ENCODE results near the gene ADAM12.

Gene ADAM12

DNA sequence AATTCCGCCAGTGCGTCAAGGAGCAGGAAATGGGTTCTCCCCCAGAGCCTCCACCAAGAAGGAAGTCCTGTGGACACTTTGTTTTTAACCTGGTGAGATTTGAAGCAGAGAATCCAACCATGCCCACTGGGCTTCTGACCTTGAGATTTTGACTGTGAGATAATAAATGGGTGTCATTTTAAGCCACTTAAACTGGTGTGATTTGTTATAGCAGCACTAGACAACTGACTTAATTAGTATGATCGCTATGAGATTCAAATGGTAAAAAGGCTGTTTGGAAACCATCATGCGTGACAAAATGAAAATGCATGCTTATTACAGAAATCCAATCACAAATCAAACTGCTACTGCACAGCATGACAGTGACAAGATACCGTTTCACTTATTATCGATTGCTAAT lies 98.0 kb downstream of the ADAM12 start:
- TF ChIP-seq, protein P1, sequence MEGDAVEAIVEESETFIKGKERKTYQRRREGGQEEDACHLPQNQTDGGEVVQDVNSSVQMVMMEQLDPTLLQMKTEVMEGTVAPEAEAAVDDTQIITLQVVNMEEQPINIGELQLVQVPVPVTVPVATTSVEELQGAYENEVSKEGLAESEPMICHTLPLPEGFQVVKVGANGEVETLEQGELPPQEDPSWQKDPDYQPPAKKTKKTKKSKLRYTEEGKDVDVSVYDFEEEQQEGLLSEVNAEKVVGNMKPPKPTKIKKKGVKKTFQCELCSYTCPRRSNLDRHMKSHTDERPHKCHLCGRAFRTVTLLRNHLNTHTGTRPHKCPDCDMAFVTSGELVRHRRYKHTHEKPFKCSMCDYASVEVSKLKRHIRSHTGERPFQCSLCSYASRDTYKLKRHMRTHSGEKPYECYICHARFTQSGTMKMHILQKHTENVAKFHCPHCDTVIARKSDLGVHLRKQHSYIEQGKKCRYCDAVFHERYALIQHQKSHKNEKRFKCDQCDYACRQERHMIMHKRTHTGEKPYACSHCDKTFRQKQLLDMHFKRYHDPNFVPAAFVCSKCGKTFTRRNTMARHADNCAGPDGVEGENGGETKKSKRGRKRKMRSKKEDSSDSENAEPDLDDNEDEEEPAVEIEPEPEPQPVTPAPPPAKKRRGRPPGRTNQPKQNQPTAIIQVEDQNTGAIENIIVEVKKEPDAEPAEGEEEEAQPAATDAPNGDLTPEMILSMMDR (IDR thresholded peaks at IDR 0.05; ENCODE audit: extremely low read depth, missing control alignments) = no peak
- no peak for DNase-seq (ENCODE audit: low spot score)

DNA sequence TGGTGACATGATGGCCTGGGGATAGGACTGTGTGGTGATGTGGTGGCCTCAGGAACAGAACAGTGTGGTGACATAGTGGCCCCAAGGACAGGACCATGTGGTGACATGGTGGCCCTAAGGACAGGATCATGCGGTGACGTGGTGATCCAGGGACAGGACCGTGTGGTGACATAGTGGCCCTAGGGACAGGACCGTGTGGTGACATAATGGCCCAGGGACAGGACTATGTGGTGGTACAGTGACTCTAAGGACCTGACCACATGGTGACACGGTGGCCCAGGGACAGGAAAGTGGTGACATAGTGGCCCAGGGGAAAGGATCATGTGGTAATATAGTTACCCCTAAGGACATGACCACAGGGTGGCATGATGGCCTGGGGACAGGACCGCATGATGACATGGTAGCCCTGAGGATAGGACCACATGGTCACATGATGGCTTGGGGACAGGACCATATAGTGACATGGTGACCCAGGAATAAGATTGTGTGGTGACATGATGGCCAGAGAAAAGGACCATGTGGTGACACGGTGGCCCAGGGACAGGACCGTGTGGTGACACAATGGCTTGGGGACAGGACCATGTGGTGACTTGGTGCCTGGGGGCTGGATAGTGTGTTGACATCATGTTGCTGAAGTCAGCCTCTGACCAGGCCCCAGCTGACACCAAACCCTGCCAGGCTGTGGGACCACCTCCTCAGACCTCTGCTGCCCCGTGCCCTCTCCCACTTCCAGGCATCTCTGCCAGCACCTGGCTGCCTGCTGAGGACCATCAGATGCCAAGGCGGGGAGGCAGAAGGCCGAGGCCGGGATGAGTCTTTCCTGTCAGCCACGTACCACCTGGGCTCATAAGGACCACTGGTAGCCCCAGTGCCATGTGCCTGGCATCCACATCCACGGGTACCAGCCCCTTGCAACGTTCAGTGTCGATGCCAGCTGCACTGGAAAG lies 99.5 kb downstream of the ADAM12 start:
- TF ChIP-seq, protein P1 (IDR thresholded peaks at IDR 0.05; ENCODE audit: extremely low read depth, missing control alignments) = no peak
- DNase-seq (ENCODE audit: low spot score) = no peak

DNA sequence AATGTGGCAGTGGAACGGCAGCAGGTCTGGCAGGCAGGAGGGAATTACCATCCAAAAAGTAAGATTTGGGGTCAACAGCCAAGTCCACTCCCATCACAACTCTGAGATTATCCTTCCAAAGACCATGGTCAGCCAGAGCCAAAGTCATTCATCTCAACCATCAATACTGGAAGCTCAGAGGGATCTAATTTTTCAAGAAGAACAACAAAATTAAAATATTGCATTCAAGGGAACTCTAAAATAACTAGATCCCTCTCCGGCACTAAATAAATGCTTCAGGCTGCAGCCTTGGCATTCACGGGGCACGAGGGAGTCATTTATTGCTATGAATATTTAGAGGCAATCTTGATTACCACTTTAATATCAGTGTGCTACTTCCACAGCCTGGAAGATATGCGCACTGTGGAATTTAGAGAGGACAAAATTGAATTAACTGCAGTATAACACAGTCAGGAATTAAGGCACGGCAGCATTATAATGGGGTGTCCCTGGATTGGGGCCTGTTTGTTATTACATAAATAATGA lies 102.0 kb downstream of the ADAM12 start:
- TF ChIP-seq, protein P1 (IDR thresholded peaks at IDR 0.05; ENCODE audit: extremely low read depth, missing control alignments) = no peak
- DNase-seq (ENCODE audit: low spot score) = no peak

DNA sequence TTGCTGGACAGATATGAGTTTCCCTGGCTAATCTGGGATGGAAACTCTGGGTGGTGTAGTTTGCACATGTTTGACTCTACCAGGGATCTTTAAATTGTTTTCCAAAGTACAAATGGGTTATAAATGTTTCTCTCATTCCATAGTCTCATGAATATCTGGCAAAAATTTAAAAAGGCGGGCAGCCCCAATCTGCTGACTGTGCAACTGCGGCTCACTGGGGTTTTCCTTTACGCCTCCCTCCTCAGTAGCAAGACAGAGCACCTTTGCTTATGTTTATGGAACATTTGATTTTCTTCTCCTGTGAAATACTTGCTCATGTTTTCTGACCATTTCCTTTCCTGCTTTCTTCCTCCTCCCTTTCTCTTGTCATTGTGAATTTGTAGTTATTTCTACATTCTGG lies 105.0 kb downstream of the ADAM12 start:
- TF ChIP-seq, protein P1 (IDR thresholded peaks at IDR 0.05; ENCODE audit: extremely low read depth, missing control alignments) = no peak
- no peak for DNase-seq (ENCODE audit: low spot score)

DNA sequence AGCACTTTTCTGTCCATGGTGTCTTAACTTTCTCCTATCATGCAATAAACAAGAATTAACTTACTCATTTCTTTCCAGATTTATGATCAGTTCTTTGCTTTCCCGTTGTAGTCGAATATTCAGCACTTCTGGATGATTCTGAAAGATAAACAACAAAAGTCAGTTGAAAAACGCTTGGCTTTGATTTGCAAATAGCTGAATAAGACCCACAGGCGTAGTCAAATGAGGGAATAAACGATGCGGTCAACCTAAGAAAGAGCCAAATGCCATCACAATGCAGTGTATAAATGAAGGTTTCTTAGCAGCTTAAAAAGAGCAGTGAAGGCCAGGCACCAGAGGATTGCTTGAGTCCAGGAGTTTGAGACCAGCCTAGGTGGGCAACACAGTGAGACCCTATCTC lies 109.4 kb downstream of the ADAM12 start:
- TF ChIP-seq, protein P1 (IDR thresholded peaks at IDR 0.05; ENCODE audit: extremely low read depth, missing control alignments) = no peak
- no peak for DNase-seq (ENCODE audit: low spot score)

DNA sequence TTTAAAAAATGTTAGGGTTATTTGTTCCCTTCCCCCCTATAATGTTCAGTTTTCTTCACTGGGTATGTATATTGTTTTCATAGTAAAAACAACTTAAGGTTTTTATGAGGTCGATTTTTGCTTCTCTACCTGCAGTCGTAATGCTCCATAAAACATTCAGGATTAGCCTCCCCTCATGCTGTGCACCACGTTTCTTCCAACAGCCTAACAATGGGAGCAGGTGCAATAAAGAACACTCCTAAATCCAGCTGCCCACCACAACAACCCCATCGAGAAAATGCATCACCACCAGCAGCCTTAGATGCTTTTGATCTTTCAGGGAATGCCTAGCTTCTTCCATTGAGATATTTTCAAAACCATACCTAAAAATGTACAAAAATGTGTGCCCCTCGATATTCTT lies 111.1 kb downstream of the ADAM12 start:
- DNase-seq (ENCODE audit: low spot score) = no peak
- TF ChIP-seq, protein P1 (IDR thresholded peaks at IDR 0.05; ENCODE audit: extremely low read depth, missing control alignments) = no peak

DNA sequence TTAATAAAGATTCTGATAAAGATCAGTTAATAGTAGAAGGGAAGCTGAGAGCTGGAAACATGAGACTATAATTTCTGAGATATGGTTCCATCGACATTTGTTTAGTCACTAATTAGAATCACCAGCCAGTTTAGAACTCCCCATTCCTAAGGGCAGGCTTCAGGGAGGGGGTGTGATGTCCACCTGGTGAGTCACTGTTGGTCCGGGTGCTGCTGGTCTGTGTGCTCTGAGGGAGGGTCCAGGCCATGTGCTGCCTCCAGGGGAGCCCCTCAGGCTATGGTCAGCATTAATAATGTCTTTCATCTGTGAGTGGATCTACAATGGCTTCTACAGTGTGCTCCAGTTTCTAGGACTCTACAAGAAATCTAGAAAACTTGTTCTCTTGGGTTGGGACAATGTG lies 115.8 kb downstream of the ADAM12 start:
- TF ChIP-seq, protein P1 (IDR thresholded peaks at IDR 0.05; ENCODE audit: extremely low read depth, missing control alignments) = no peak
- no peak for DNase-seq (ENCODE audit: low spot score)
